Hepatocyte (in vitro differentiated cells): ENCODE results near the gene AIP.

Source experiments
- EZH2 ChIP-seq: fragments of 200-600 bp; sonication (generic); IDR thresholded peaks from 2 replicates; pipeline ENCODE4 v1.6.1; 2016; ENCODE audit warnings: antibody characterized with exemption, mild to moderate bottlenecking, borderline replicate concordance
- EZH2phosphoT487 ChIP-seq: fragments of 200-600 bp; sonication (generic); IDR thresholded peaks from one replicate; pipeline ENCODE4 v1.6.1; 2018; ENCODE audit warnings: antibody characterized with exemption, mild to moderate bottlenecking, low read depth, moderate library complexity; ENCODE audit not compliant: unreplicated experiment, severe bottlenecking
- TF ChIP-seq, protein P1 (sequence below): fragments of 200-600 bp; sonication (generic); IDR thresholded peaks from 2 replicates; pipeline ENCODE4 v1.5.1; 2016; ENCODE audit warnings: antibody characterized with exemption, mild to moderate bottlenecking; ENCODE audit not compliant: poor library complexity

GRCh38 chr11:67522844-67523555 is 40.2 kb downstream of the AIP start, which contains the start of gene CABP2:
- TF ChIP-seq, protein P1, sequence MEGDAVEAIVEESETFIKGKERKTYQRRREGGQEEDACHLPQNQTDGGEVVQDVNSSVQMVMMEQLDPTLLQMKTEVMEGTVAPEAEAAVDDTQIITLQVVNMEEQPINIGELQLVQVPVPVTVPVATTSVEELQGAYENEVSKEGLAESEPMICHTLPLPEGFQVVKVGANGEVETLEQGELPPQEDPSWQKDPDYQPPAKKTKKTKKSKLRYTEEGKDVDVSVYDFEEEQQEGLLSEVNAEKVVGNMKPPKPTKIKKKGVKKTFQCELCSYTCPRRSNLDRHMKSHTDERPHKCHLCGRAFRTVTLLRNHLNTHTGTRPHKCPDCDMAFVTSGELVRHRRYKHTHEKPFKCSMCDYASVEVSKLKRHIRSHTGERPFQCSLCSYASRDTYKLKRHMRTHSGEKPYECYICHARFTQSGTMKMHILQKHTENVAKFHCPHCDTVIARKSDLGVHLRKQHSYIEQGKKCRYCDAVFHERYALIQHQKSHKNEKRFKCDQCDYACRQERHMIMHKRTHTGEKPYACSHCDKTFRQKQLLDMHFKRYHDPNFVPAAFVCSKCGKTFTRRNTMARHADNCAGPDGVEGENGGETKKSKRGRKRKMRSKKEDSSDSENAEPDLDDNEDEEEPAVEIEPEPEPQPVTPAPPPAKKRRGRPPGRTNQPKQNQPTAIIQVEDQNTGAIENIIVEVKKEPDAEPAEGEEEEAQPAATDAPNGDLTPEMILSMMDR: no peak
- TF ChIP-seq EZH2 (no peak), EZH2phosphoT487 (no peak)
